GM12873 (cell line): ENCODE measurements around the gene NLRP13.

Experiments
- CTCF ChIP-seq: IDR thresholded peaks from 2 replicates; pipeline ENCODE4 v1.5.1; 2012; ENCODE audit warnings: low read depth, mild to moderate bottlenecking, moderate library complexity, low read length, control low read depth; ENCODE audit not compliant: insufficient read depth; ENCODE audit errors: missing control alignments

Gene NLRP13

GRCh38 chr19:55931936-55932386, at the start of gene NLRP13:
TSS of gene NLRP13 (minus strand) at chr19:55932336. CDS start at chr19:55932311, 25 bp downstream.
- no peak for TF ChIP-seq CTCF

- no peak for TF ChIP-seq CTCF
These were observed 48.3 kb upstream of the NLRP13 start for GRCh38 chr19:55980415-55980814.

GRCh38 chr19:55973982-55974381, 41.8 kb upstream of the NLRP13 start:
- no peak for TF ChIP-seq CTCF

- no peak for TF ChIP-seq CTCF
These were observed 30.1 kb upstream of the NLRP13 start for GRCh38 chr19:55962186-55962585.

GRCh38 chr19:55959996-55960675, 28.0 kb upstream of the NLRP13 start:
- no peak for TF ChIP-seq CTCF

- no peak for TF ChIP-seq CTCF
These were observed 26.2 kb upstream of the NLRP13 start for GRCh38 chr19:55958356-55958755.

GRCh38 chr19:55956431-55956830, 24.3 kb upstream of the NLRP13 start:
- no peak for TF ChIP-seq CTCF
